ENCODE results near the gene FAAP20.

DNA sequence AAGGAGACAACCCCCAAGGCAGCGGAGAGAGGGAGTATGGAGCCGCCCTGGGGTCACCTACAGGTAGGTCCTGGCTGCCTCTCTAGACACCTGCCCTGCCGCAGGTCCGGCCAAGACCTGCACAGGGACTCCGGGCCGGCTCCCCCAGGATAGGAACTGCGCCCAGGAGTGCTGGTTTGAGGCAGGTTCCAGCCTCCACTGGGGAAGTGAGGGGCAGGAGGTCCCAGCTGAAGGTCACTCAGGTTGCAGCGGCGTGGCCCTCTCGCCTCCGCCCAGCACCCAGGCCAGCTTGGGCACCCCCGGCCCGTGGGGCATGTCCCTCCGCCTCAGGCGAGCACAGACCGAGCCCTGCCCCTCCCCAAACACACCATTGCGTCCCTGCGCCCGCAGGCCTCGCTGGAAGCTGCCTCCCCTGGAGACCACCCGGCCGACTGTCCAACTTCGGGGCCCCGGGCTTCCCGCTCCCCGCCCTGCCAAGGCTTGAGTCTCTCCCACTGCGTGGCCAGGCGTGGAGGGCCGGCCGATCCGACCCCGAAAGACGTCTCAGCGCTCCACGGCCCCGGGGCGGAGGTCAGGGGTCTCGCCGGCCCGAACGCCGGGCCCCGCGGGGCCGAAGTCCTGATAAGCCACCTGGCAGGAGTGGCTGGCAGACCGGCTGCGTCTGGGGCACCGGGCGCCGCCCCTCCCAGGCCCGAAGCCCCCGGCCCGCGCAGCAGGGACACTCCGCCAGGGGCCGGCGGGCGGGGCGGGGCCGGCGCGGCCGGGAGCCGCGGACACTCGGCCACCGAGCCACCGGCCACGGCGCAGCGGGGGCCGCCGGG is 32.2 kb upstream of the FAAP20 start:
- TF ChIP-seq, protein P1, sequence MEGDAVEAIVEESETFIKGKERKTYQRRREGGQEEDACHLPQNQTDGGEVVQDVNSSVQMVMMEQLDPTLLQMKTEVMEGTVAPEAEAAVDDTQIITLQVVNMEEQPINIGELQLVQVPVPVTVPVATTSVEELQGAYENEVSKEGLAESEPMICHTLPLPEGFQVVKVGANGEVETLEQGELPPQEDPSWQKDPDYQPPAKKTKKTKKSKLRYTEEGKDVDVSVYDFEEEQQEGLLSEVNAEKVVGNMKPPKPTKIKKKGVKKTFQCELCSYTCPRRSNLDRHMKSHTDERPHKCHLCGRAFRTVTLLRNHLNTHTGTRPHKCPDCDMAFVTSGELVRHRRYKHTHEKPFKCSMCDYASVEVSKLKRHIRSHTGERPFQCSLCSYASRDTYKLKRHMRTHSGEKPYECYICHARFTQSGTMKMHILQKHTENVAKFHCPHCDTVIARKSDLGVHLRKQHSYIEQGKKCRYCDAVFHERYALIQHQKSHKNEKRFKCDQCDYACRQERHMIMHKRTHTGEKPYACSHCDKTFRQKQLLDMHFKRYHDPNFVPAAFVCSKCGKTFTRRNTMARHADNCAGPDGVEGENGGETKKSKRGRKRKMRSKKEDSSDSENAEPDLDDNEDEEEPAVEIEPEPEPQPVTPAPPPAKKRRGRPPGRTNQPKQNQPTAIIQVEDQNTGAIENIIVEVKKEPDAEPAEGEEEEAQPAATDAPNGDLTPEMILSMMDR (tag by site-specific recombination; IDR thresholded peaks at IDR 0.05), result no peak
- TF ChIP-seq TCF7L2 (IDR thresholded peaks at IDR 0.05; ENCODE audit: borderline replicate concordance, low read depth, low read length) (no peak), ZNF555 (tag by site-specific recombination; conservative IDR thresholded peaks at IDR 0.05) (no peak), ZNF239 (tag by site-specific recombination; IDR thresholded peaks at IDR 0.05) (no peak), ZNF140 (tag by site-specific recombination; IDR thresholded peaks at IDR 0.05) (no peak), ZNF664 (tag by site-specific recombination; IDR thresholded peaks at IDR 0.05) (no peak), ZNF423 (tag by site-specific recombination; IDR thresholded peaks at IDR 0.05) (no peak)
